GM12878 (cell line): ENCODE results near the gene MEIG1. TPM values are rescaled to one million over a fixed set of nuclear protein-coding genes. Genes with fewer than 3 reads are reported as not detected.

Experiments
- DPF2 ChIP-seq: fragments of 450-650 bp; IDR thresholded peaks from 2 replicates; pipeline ENCODE4 v1.6.1; 2017; ENCODE audit warnings: mild to moderate bottlenecking
- FOXK2 ChIP-seq: fragments of 450-650 bp; IDR thresholded peaks from 2 replicates; pipeline ENCODE4 v1.6.1; 2017; ENCODE audit warnings: mild to moderate bottlenecking, moderate library complexity
- GABPA ChIP-seq: IDR thresholded peaks from 2 replicates; pipeline ENCODE4 v1.6.1; 2014; ENCODE audit warnings: antibody characterized with exemption, low read depth, mild to moderate bottlenecking, inconsistent platforms
- IKZF2 ChIP-seq, 2 experiments: fragments of 450-650 bp; IDR thresholded peaks; 2 replicates each; pipeline ENCODE4 v1.6.1; 2017; ENCODE audit warnings: mild to moderate bottlenecking in 2 of 2, moderate library complexity in 2 of 2
- KLF5 ChIP-seq: fragments of 450-650 bp; IDR thresholded peaks from 2 replicates; pipeline ENCODE4 v1.6.1; 2014; ENCODE audit warnings: mild to moderate bottlenecking; ENCODE audit not compliant: partially characterized antibody
- MYC ChIP-seq: IDR thresholded peaks from 2 replicates; pipeline ENCODE4 v1.6.1; 2011; ENCODE audit warnings: mild to moderate bottlenecking, low read length, moderate library complexity, inconsistent platforms; ENCODE audit not compliant: insufficient read depth, insufficient replicate concordance, insufficient read length, severe bottlenecking
- NFIC ChIP-seq: IDR thresholded peaks from 2 replicates; pipeline ENCODE4 v1.6.1; 2012; ENCODE audit warnings: low read depth, mild to moderate bottlenecking, inconsistent platforms, low read length, moderate library complexity
- NFXL1 ChIP-seq: fragments of 450-650 bp; IDR thresholded peaks from 2 replicates; pipeline ENCODE4 v1.6.1; 2017; ENCODE audit warnings: antibody characterized with exemption, mild to moderate bottlenecking, borderline replicate concordance
- PRDM15 ChIP-seq: fragments of 450-650 bp; formaldehyde crosslinking; IDR thresholded peaks from 2 replicates; pipeline ENCODE4 v1.4.0; 2020; ENCODE audit warnings: mild to moderate bottlenecking, moderate library complexity
- SIN3A ChIP-seq: IDR thresholded peaks from 2 replicates; pipeline ENCODE4 v1.6.1; 2012; ENCODE audit warnings: low read depth, low read length, improper control_type of control experiment
- SMAD1 ChIP-seq: fragments of 450-650 bp; IDR thresholded peaks from 2 replicates; pipeline ENCODE4 v1.6.1; 2018; ENCODE audit warnings: mild to moderate bottlenecking, low read depth; ENCODE audit not compliant: partially characterized antibody
- SREBF2 ChIP-seq: IDR thresholded peaks from 2 replicates; pipeline ENCODE4 v1.6.1; 2012; ENCODE audit warnings: mild to moderate bottlenecking, low read length
- TBL1XR1 ChIP-seq: IDR thresholded peaks from 2 replicates; pipeline ENCODE4 v1.6.1; 2012; ENCODE audit warnings: low read depth, low read length, improper control_type of control experiment
- YY1 ChIP-seq: IDR thresholded peaks from 2 replicates; pipeline ENCODE4 v1.6.1; 2011; ENCODE audit warnings: low read depth, mild to moderate bottlenecking, low read length
- ZBTB33 ChIP-seq: fragments of 450-650 bp; IDR thresholded peaks from 2 replicates; pipeline ENCODE4 v1.6.1; 2017; ENCODE audit warnings: mild to moderate bottlenecking
- ZNF384 ChIP-seq: IDR thresholded peaks from 2 replicates; pipeline ENCODE4 v1.6.1; 2012; ENCODE audit warnings: low read depth, mild to moderate bottlenecking, low read length, improper control_type of control experiment, borderline replicate concordance
- ZNF592 ChIP-seq: fragments of 450-650 bp; IDR thresholded peaks from 2 replicates; pipeline ENCODE4 v1.6.1; 2017; ENCODE audit warnings: mild to moderate bottlenecking, moderate library complexity
- ZSCAN29 ChIP-seq: fragments of 450-650 bp; IDR thresholded peaks from 2 replicates; pipeline ENCODE4 v1.6.1; 2017; ENCODE audit warnings: mild to moderate bottlenecking, moderate library complexity
- polyA plus RNA-seq, 11 experiments: library from polyadenylated mRNA; depleted of rRNA in 4 of 11; unstranded in 6 of 11; stranded (reverse) in 5 of 11; fragments of >200 nt; fragmentation: Nextera tagmentation in 4 of 11; fragmentation: Illumina TruSeq in 1 of 11; extraction: Ambion mirVana in 4 of 11; extraction: Trizol in 1 of 11; gene quantifications; 1 replicate in 1 of 11; 2 replicates in 10 of 11; pipeline versions ENCODE4 v1.2.1 to v1.2.3, GENCODE V29; 2011 to 2016; ENCODE audit warnings: inconsistent platforms in 2 of 11, missing spikeins in 2 of 11, low read depth in 1 of 11
- total RNA-seq, 4 experiments: library from RNA; depleted of rRNA in 3 of 4; stranded (reverse); fragments of >200 nt in 3 of 4; fragmentation: Illumina TruSeq in 1 of 4; extraction: Trizol in 1 of 4; gene quantifications; 2 replicates each; pipeline versions ENCODE4 v1.2.1 to v1.2.3, GENCODE V29; 2013 to 2021

Gene MEIG1
- total and polyA plus RNA-seq, 10 of the 15 experiments (the other 5 are each of a cell fraction or from before 2014, with no cell fraction given) = 0.13 to 1.9 (median 0.80) TPM; not detected in 2

GRCh38 chr10:14926722-14927416 is 32.3 kb upstream of the MEIG1 start (continued):
- TF ChIP-seq ZNF592 = no peak
- no peak for TF ChIP-seq ZBTB33
- TF ChIP-seq MYC = no peak
- TF ChIP-seq GABPA = 0 out of 2 replicates have a peak, but pooled peaks have one; percentile 24
- no peak for TF ChIP-seq ZNF384
- TF ChIP-seq DPF2 = peak; percentile 89
- no peak for TF ChIP-seq NFXL1
- peak; percentile 96 for TF ChIP-seq IKZF2 (IDR thresholded peaks at IDR 0.05)
- no peak for TF ChIP-seq KLF5
- no peak for TF ChIP-seq TBL1XR1
- no peak for TF ChIP-seq SMAD1
- no peak for TF ChIP-seq PRDM15
- no peak for TF ChIP-seq SREBF2
- peak; percentile 83 for TF ChIP-seq NFIC
- TF ChIP-seq ZSCAN29 = no peak
- no peak for TF ChIP-seq YY1
- TF ChIP-seq SIN3A = no peak
- TF ChIP-seq FOXK2 = no peak
- TF ChIP-seq, all 136 proteins: peak for 39
